Measurements from ENCODE around the gene ZNF638. TPM values are rescaled to one million over a fixed set of nuclear protein-coding genes. Genes with fewer than 3 reads are reported as not detected.

Gene ZNF638
- total RNA-seq, 1 experiment from 2014 or later = 80.8 TPM

DNA sequence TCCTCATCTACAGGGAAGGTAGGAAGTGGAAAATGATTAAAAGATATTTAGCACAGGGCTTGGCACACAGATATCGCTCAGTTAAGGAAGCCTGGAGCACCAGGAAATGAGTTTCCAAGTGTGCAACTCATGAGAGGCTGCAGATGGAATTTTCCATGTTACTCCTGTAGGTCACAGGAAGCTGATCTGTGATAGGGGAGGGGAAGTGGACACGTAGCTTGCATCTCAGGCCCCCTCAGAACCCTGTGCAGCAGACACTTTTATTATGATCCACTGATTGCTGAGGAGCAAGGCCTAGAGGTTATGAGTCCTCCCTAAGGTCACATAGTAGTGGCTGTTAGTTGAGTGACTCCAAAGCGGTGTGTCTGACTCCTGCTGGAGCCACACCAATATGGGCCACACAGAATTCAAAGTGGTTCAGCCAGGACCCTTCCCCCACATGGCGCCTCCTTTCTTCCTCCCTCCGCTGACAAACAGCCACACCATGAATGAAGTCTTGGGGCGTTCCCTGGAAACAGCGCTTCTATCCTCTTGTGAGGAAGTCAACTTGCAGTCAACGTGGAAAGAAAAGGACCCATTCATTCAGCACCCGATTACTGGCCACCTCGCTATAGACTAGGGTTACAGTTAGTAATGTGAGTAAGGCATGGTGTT is 143.3 kb downstream of the ZNF638 start:
- intact Hi-C loops (cut with micrococcal nuclease; ENCODE audit: unreplicated experiment) = no loop called here
- TF ChIP-seq, protein P1, sequence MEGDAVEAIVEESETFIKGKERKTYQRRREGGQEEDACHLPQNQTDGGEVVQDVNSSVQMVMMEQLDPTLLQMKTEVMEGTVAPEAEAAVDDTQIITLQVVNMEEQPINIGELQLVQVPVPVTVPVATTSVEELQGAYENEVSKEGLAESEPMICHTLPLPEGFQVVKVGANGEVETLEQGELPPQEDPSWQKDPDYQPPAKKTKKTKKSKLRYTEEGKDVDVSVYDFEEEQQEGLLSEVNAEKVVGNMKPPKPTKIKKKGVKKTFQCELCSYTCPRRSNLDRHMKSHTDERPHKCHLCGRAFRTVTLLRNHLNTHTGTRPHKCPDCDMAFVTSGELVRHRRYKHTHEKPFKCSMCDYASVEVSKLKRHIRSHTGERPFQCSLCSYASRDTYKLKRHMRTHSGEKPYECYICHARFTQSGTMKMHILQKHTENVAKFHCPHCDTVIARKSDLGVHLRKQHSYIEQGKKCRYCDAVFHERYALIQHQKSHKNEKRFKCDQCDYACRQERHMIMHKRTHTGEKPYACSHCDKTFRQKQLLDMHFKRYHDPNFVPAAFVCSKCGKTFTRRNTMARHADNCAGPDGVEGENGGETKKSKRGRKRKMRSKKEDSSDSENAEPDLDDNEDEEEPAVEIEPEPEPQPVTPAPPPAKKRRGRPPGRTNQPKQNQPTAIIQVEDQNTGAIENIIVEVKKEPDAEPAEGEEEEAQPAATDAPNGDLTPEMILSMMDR (IDR thresholded peaks at IDR 0.05) = no peak
- no peak for TF ChIP-seq POLR2AphosphoS5 (IDR thresholded peaks at IDR 0.05; ENCODE audit: low read depth, low read length)
- no peak for TF ChIP-seq SIN3A (IDR thresholded peaks at IDR 0.05; ENCODE audit: borderline replicate concordance, insufficient read depth, low read depth, low read length)
- TF ChIP-seq, protein P2, sequence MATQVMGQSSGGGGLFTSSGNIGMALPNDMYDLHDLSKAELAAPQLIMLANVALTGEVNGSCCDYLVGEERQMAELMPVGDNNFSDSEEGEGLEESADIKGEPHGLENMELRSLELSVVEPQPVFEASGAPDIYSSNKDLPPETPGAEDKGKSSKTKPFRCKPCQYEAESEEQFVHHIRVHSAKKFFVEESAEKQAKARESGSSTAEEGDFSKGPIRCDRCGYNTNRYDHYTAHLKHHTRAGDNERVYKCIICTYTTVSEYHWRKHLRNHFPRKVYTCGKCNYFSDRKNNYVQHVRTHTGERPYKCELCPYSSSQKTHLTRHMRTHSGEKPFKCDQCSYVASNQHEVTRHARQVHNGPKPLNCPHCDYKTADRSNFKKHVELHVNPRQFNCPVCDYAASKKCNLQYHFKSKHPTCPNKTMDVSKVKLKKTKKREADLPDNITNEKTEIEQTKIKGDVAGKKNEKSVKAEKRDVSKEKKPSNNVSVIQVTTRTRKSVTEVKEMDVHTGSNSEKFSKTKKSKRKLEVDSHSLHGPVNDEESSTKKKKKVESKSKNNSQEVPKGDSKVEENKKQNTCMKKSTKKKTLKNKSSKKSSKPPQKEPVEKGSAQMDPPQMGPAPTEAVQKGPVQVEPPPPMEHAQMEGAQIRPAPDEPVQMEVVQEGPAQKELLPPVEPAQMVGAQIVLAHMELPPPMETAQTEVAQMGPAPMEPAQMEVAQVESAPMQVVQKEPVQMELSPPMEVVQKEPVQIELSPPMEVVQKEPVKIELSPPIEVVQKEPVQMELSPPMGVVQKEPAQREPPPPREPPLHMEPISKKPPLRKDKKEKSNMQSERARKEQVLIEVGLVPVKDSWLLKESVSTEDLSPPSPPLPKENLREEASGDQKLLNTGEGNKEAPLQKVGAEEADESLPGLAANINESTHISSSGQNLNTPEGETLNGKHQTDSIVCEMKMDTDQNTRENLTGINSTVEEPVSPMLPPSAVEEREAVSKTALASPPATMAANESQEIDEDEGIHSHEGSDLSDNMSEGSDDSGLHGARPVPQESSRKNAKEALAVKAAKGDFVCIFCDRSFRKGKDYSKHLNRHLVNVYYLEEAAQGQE (IDR thresholded peaks at IDR 0.05; ENCODE audit: insufficient read depth in 1 of 2, low read depth in 2 of 2, low read length in 1 of 2) = no peak
- no peak for TF ChIP-seq TCF7L2 (IDR thresholded peaks at IDR 0.05; ENCODE audit: low read depth, low read length)
- ATAC-seq (no peak), DNase-seq (ENCODE audit: low read depth, low spot score) (no peak)
- no peak overlapping the region for H3K27ac ChIP-seq (ENCODE audit: low read length)
- BruUV-seq (replicated peaks) = no TSS peak
- no peaks in the 10 kb centered on the region for H3K9me3 ChIP-seq (ENCODE audit: control insufficient read depth, insufficient read depth, low read depth, low read length)
- peaks cover 4% of the 10 kb centered on the region; the same call in 1 of the 2 replicates for H3K27me3 ChIP-seq (ENCODE audit: control insufficient read depth, insufficient read depth, low read length)
- in situ Hi-C loops (cut with HindIII; ENCODE audit: low pct_unique_long_range_greater_than_20kb, low sequenced_read_pairs) = no loop called here
- CTCF ChIA-PET = no interaction called here
- no peaks in the 10 kb centered on the region for H3K4me1 ChIP-seq (ENCODE audit: control insufficient read depth, insufficient read depth, low read length)
- no peak overlapping the region for H3K4me3 ChIP-seq (ENCODE audit: low read depth in 2 of 2, low read length in 2 of 2)
- no peaks in the 10 kb centered on the region for H3K36me3 ChIP-seq (ENCODE audit: control insufficient read depth, insufficient read depth, low read length)
- POLR2A ChIA-PET = no interaction called here

GRCh38 chr2:71476495-71476894 is 144.9 kb downstream of the ZNF638 start:
- no TSS peak for BruUV-seq (replicated peaks)
- DNase-seq (ENCODE audit: low read depth, low spot score) (no peak), ATAC-seq (no peak)
- POLR2A ChIA-PET = interaction anchor here (0.7 kb wide), 1 partner anchor 36 kb away, joined by 6 read pairs; no protein-coding TSS in a partner anchor
- Histone ChIP-seq H3K27me3 (ENCODE audit: control insufficient read depth, insufficient read depth, low read length) (peaks cover 4% of the 10 kb centered on the region; the same call in 1 of the 2 replicates), H3K4me1 (ENCODE audit: control insufficient read depth, insufficient read depth, low read length) (no peaks in the 10 kb centered on the region), H3K9me3 (ENCODE audit: control insufficient read depth, insufficient read depth, low read depth, low read length) (no peaks in the 10 kb centered on the region), H3K27ac (ENCODE audit: low read length) (no peak overlapping the region), H3K4me3 (ENCODE audit: low read depth in 2 of 2, low read length in 2 of 2) (no peak overlapping the region), H3K36me3 (ENCODE audit: control insufficient read depth, insufficient read depth, low read length) (no peaks in the 10 kb centered on the region)
- TF ChIP-seq, protein P1 (IDR thresholded peaks at IDR 0.05) = no peak
- no peak for TF ChIP-seq SIN3A (IDR thresholded peaks at IDR 0.05; ENCODE audit: borderline replicate concordance, insufficient read depth, low read depth, low read length)
- no peak for TF ChIP-seq TCF7L2 (IDR thresholded peaks at IDR 0.05; ENCODE audit: low read depth, low read length)
- TF ChIP-seq, protein P2 (IDR thresholded peaks at IDR 0.05; ENCODE audit: insufficient read depth in 1 of 2, low read depth in 2 of 2, low read length in 1 of 2) = no peak
- TF ChIP-seq POLR2AphosphoS5 (IDR thresholded peaks at IDR 0.05; ENCODE audit: low read depth, low read length) = no peak
- intact Hi-C loops (cut with micrococcal nuclease; ENCODE audit: unreplicated experiment) (no loop called here), in situ Hi-C loops (cut with HindIII; ENCODE audit: low pct_unique_long_range_greater_than_20kb, low sequenced_read_pairs) (no loop called here)
- CTCF ChIA-PET = interaction anchor here (0.6 kb wide), 1 partner anchor 16 kb away, joined by 3 read pairs; no protein-coding TSS in a partner anchor

Measured in Panc1 (cell line).